ENCODE data around the gene SMIM45.

Gene SMIM45

GRCh38 chr22:41919357-41920224 lies 32.4 kb upstream of the SMIM45 start (continued):
- 0 out of 4 replicates have a peak, but pooled peaks of 1 of the 2 experiments have one; percentile 31 for TF ChIP-seq SRF (IDR thresholded peaks at IDR 0.05; ENCODE audit: low read depth in 2 of 2, low read length in 2 of 2)
- no peak for TF ChIP-seq IRF3 (IDR thresholded peaks at IDR 0.05)
- TF ChIP-seq POLR2AphosphoS2 (IDR thresholded peaks at IDR 0.05; ENCODE audit: low read depth, low read length): peak; percentile 98
- TF ChIP-seq RAD21 (IDR thresholded peaks at IDR 0.05; ENCODE audit: insufficient read depth, low read depth, low read length): no peak
- TF ChIP-seq SMAD5 (IDR thresholded peaks at IDR 0.05; ENCODE audit: low read depth): 0 out of 2 replicates have a peak, but pooled peaks have one; percentile 72
- TF ChIP-seq CREM (IDR thresholded peaks at IDR 0.05; ENCODE audit: low read depth): peak; percentile 41; the same call in 1 of the 2 replicates
- TF ChIP-seq SIN3A (IDR thresholded peaks at IDR 0.05; ENCODE audit: low read depth, low read length): 0 out of 2 replicates have a peak, but pooled peaks have one; percentile 54
- TF ChIP-seq NR2C2 (IDR thresholded peaks at IDR 0.05; ENCODE audit: borderline replicate concordance, control insufficient read depth, insufficient read length, low read depth): no peak
- no peak for TF ChIP-seq NFIC (IDR thresholded peaks at IDR 0.05; ENCODE audit: low read depth, low read length)
- peak; percentile 42; the same call in 2 of the 3 replicates for TF ChIP-seq POU2F2 (IDR thresholded peaks at IDR 0.05; ENCODE audit: borderline replicate concordance, low read depth, low read length)
- TF ChIP-seq SP1 (IDR thresholded peaks at IDR 0.05; ENCODE audit: low read depth, low read length): peak; percentile 40
- no peak for TF ChIP-seq STAT1 (conservative IDR thresholded peaks at IDR 0.05)
- TF ChIP-seq EED (IDR thresholded peaks at IDR 0.05; ENCODE audit: low read depth): peak; percentile 78
- no peak for TF ChIP-seq USF1 (IDR thresholded peaks at IDR 0.05; ENCODE audit: borderline replicate concordance, extremely low read length, insufficient read depth, low read depth, low read length)
- peak; percentile 40; the same call in 1 of the 2 replicates for TF ChIP-seq RELB (IDR thresholded peaks at IDR 0.05; ENCODE audit: low read depth)
- no peak for TF ChIP-seq SUPT20H (IDR thresholded peaks at IDR 0.05; ENCODE audit: borderline replicate concordance, control insufficient read depth, low read depth, low read length)
- TF ChIP-seq SUZ12 (IDR thresholded peaks at IDR 0.05; ENCODE audit: unreplicated experiment): no peak
- no peak for TF ChIP-seq ZSCAN29 (IDR thresholded peaks at IDR 0.05)
- TF ChIP-seq TBL1XR1 (IDR thresholded peaks at IDR 0.05; ENCODE audit: low read depth, low read length): 0 out of 2 replicates have a peak, but pooled peaks have one; percentile 10
- TF ChIP-seq POLR2AphosphoS5 (IDR thresholded peaks at IDR 0.05; ENCODE audit: low read length): peak; percentile 75; the same call in 1 of the 2 replicates
- peak; percentile 94 for TF ChIP-seq BACH1 (IDR thresholded peaks at IDR 0.05; ENCODE audit: borderline replicate concordance)
- no peak for TF ChIP-seq CBX5 (IDR thresholded peaks at IDR 0.05; ENCODE audit: low read depth)
- TF ChIP-seq LARP7 (IDR thresholded peaks at IDR 0.05): peak; percentile 84
- TF ChIP-seq ZBTB33 (IDR thresholded peaks at IDR 0.05): no peak
- TF ChIP-seq HDGF (IDR thresholded peaks at IDR 0.05): no peak; the same call in 1 of the 2 replicates
- TF ChIP-seq MTA3 (IDR thresholded peaks at IDR 0.05; ENCODE audit: borderline replicate concordance, low read length): no peak
